ENCODE measurements around the gene GRIN2A. TPM values are rescaled to one million over a fixed set of nuclear protein-coding genes. Genes with fewer than 3 reads are reported as not detected.

GRIN2A gene
- total and polyA plus RNA-seq, 2 experiments from 2014 or later = 0.42 to 5.5 TPM

DNA sequence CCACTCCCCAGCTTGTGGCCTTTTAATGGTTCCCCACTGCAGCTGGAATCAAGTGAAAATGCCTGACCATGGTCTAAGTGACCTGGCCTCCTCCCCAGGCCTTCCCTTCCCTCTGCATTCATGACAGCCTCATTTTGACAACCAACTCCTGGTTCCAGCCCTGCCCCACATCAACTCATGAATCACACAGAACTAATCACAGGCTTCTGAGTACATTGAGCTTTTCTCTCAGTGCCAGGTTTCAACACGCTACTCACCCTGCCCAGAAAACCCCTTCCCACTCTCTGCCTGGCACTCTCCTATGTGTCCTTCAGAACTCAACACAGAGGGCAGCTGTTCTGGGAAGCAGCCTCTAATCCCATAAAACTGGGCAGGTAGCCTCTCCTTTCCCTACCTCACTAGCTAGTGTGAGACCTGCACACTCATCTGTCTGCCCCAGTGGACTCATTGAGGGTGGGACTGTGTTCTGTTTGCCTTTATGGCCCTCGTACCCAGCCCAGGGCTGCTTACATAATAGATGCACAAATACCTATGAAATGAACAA, 313.6 kb downstream of the GRIN2A start:
- H3K4me3 ChIP-seq = no peak overlapping the region
- no peak overlapping the region for H3K27ac ChIP-seq
- no peaks in the 10 kb centered on the region for H3K27me3 ChIP-seq
- H3K9me3 ChIP-seq (ENCODE audit: low read depth) = no peaks in the 10 kb centered on the region
- H3K36me3 ChIP-seq = no peaks in the 10 kb centered on the region
- no peak for TF ChIP-seq CTCF (IDR thresholded peaks at IDR 0.05; ENCODE audit: low read depth, low read length)
- no peaks in the 10 kb centered on the region for H3K4me1 ChIP-seq (ENCODE audit: low read depth)
- DNase-seq (ENCODE audit: low read depth in 1 of 2, low spot score in 1 of 2) = no peak

GRCh38 chr16:9867176-9867575, 315.1 kb downstream of the GRIN2A start:
- no peak overlapping the region for H3K27ac ChIP-seq
- no peaks in the 10 kb centered on the region for H3K9me3 ChIP-seq (ENCODE audit: low read depth)
- TF ChIP-seq CTCF (IDR thresholded peaks at IDR 0.05; ENCODE audit: low read depth, low read length) = no peak
- H3K27me3 ChIP-seq = no peaks in the 10 kb centered on the region
- no peak for DNase-seq (ENCODE audit: low read depth in 1 of 2, low spot score in 1 of 2)
- no peak overlapping the region for H3K4me3 ChIP-seq
- no peaks in the 10 kb centered on the region for H3K36me3 ChIP-seq
- no peaks in the 10 kb centered on the region for H3K4me1 ChIP-seq (ENCODE audit: low read depth)

- Histone ChIP-seq H3K27me3 (no peaks in the 10 kb centered on the region), H3K4me1 (ENCODE audit: low read depth) (no peaks in the 10 kb centered on the region), H3K27ac (no peak overlapping the region), H3K9me3 (ENCODE audit: low read depth) (no peaks in the 10 kb centered on the region), H3K4me3 (no peak overlapping the region), H3K36me3 (no peaks in the 10 kb centered on the region)
- no peak for TF ChIP-seq CTCF (IDR thresholded peaks at IDR 0.05; ENCODE audit: low read depth, low read length)
- no peak for DNase-seq (ENCODE audit: low read depth in 1 of 2, low spot score in 1 of 2)
Observed at GRCh38 chr16:9864461-9864860, 317.8 kb downstream of the GRIN2A start.

GRCh38 chr16:9862327-9862726, 319.9 kb downstream of the GRIN2A start:
- Histone ChIP-seq H3K36me3 (no peaks in the 10 kb centered on the region), H3K4me1 (ENCODE audit: low read depth) (no peaks in the 10 kb centered on the region), H3K4me3 (no peak overlapping the region), H3K27ac (no peak overlapping the region), H3K9me3 (ENCODE audit: low read depth) (no peaks in the 10 kb centered on the region), H3K27me3 (no peaks in the 10 kb centered on the region)
- DNase-seq (ENCODE audit: low read depth in 1 of 2, low spot score in 1 of 2) = no peak
- no peak for TF ChIP-seq CTCF (IDR thresholded peaks at IDR 0.05; ENCODE audit: low read depth, low read length)

- Histone ChIP-seq H3K4me3 (no peak overlapping the region), H3K4me1 (ENCODE audit: low read depth) (no peaks in the 10 kb centered on the region), H3K36me3 (no peaks in the 10 kb centered on the region), H3K9me3 (ENCODE audit: low read depth) (no peaks in the 10 kb centered on the region), H3K27me3 (no peaks in the 10 kb centered on the region), H3K27ac (no peak overlapping the region)
- DNase-seq (ENCODE audit: low read depth in 1 of 2, low spot score in 1 of 2) = no peak
- TF ChIP-seq CTCF (IDR thresholded peaks at IDR 0.05; ENCODE audit: low read depth, low read length) = no peak
Observed at GRCh38 chr16:9860876-9861275, 321.4 kb downstream of the GRIN2A start.

Measured in cardiac muscle cell (in vitro differentiated cells and primary cell).